Hematopoietic multipotent progenitor cell treated with erythropoietin and hydrocortisone succinate and interleukin-3 and kit ligand, for 15 days (in vitro differentiated cells): Measurements from ENCODE around the gene TMEM132E.

ENCODE experiments used
- DNase-seq: peaks from one replicate; pipeline ENCODE4 v3.0.0-alpha.2; 2015; ENCODE audit warnings: low spot score

The TMEM132E gene

DNA sequence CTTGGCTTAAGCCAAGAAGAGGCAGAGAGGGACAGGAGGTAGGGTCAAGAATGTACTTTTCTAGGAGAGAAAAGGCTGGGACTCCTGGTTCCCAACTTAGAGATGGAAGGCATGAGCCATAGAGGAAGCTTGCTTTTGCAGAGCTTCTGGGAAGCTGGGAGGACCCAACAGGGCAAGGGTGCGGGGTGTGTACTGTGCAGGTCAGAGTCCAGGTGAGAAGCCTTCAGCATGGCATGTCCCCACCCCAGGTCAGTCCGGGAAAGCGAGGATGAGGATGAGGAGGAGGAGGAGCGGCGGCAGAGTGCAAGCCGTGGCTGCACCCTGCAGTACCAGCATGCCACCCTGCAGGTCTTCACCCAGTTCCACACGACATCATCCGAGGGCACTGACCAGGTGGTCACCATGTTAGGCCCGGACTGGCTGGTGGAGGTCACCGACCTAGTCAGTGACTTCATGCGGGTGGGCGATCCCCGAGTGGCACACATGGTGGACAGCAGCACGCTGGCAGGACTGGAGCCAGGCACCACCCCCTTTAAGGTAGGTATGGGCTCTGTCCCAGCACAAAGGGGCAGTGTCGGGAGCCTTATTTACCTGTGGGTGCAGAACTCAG is 55.3 kb downstream of the TMEM132E start:
- DNase-seq = no peak

DNA sequence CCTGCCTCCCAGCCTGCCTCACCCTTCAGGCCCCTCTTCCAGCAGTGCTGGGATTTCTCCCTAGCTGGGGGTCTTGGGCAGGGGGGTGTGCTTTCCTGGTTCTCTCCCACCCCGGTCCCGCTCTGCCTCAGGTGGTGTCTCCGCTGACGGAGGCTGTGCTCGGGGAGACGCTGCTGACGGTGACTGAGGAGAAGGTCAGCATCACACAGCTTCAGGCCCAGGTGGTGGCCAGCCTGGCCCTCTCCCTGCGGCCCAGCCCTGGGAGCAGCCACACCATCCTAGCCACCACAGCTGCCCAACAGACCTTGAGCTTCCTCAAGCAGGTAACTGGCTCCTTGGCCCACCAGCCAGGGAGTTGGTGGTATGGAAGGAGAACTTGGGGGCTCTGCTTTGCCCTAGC is 56.5 kb downstream of the TMEM132E start:
- no peak for DNase-seq

DNA sequence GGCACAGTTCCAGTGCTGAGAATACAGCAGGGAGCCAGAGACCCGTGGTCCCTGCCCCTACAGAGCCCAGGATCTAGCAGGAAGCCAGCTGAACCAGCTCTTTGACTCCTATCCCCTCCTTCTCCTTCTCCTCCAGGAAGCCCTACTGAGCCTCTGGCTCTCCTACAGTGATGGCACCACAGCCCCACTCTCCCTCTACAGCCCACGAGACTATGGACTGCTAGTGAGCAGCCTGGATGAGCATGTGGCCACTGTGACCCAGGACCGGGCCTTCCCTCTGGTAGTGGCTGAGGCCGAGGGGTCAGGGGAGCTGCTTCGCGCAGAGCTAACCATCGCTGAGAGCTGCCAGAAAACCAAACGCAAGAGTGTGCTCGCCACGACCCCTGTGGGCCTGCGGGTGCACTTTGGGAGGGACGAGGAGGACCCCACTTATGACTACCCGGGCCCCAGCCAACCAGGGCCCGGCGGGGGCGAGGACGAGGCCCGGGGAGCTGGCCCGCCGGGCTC is 57.7 kb downstream of the TMEM132E start:
- DNase-seq = no peak

DNA sequence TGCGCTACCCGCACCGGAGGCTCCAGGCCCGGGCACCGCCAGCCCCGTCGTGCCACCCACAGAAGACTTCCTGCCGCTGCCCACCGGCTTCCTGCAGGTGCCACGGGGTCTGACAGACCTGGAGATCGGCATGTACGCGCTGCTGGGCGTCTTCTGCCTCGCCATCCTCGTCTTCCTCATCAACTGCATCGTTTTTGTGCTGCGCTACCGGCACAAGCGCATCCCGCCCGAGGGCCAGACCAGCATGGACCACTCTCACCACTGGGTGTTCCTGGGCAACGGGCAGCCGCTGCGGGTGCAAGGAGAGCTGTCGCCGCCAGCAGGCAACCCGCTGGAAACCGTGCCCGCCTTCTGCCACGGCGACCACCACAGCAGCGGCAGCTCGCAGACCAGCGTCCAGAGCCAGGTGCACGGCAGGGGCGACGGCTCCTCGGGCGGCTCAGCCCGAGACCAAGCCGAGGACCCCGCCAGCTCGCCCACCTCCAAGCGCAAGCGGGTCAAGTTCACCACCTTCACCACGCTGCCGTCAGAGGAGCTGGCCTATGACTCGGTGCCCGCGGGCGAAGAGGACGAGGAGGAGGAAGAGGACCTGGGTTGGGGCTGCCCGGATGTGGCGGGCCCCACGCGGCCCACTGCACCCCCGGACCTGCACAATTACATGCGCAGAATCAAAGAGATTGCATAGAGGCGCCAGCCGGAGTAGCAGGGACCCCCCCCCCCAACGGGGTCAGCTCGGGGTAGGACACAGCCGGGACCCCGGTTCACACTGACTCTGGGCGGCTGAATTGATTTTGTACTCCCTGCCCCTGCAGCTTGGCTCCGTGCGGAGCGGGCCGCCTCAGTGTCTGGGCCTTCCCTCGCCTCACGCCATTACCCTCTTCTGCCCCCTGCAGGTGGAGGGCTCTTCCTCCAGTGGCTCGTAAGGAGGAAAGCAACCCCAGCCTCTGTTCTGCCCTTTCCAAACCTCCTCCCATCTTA is 58.5 kb downstream of the TMEM132E start:
- DNase-seq = peak; percentile 37

DNA sequence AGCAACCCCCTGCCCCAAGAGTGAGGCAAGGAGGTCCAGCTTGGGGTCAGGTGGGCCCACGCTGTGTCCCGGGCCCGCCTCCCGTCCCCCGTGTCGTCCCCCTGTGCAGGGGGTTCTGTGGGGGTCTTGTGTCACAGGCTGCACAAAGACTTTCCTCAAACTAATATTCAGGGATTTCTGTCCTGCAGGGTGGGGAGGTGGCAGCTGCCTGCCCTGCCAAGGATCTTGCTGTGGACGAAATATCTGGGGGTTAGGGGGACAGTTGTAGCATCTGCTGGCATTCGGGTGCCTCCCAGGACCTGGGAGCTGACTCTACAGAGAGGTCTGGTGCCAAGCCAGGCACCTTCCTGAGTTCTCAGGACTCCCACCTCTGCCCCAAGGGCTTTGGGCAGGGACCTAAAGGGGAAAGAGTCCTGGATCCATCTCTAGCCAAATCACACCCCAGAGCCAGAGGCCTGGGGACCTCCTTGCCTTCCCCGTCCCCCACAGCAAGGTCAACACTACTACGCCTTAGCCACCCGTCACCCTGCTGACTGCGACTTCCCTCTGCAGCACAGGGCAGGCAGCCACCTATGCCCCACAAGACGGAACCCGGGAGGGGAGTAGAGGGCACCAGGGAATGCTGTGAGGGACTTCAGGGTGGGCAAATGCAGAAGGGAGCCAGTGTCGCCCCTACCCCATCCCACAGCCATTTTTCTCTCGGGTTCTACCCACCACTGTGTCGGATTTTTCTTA is 59.3 kb downstream of the TMEM132E start:
- DNase-seq = no peak

DNA sequence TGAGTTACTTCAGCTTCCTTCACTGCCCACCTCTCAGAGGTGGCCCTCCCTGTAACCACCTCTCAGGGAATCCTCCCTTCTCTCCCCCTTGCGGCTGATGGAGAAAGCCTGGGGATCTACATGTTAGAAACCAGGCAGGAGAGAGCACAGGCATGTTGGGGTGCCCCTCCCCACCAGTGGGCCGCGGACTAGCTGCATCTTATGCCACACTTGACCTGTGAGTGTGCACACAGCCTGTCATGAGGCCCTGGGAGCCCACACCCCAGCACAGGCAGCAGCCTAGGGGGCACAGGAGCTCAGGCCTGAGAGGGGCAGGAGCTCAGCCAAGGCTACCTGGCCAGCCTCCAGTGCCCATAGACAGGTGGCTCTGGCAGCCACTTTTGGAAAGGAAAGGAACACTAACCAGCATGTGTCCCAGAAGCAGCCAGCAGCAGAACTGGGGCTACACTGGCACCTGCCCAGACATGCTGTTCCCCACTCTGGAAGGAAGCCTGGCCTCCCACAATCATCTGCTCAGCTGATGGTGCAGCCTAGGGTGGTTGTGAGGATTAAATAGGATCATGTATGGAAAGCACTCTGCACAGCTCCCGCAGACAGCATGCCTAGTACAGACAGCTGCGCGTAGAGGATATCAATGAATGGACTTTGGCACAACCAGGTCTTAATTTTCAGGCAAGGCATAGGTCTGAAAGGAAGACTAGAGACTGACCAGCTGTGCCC is 60.5 kb downstream of the TMEM132E start:
- DNase-seq = no peak

DNA sequence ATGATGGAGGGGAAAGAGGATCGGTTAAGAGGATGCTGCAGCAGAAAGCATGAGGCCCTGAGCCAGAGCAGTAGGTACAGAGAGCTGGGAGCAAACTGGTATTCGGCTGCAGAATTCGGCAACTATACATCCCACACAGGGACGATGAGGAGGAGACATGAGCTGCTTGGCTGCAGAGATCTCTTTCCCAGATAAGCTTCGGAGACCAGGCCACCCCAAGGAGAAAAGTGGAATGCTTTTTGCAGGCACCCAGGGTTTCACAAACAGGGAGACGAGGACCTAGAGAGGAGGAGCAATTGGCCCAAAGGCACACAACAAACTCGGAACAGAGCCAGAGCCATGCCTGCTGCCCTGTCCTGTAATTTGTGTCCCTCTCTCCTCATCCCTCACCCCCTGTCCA is 62.0 kb downstream of the TMEM132E start:
- no peak for DNase-seq

DNA sequence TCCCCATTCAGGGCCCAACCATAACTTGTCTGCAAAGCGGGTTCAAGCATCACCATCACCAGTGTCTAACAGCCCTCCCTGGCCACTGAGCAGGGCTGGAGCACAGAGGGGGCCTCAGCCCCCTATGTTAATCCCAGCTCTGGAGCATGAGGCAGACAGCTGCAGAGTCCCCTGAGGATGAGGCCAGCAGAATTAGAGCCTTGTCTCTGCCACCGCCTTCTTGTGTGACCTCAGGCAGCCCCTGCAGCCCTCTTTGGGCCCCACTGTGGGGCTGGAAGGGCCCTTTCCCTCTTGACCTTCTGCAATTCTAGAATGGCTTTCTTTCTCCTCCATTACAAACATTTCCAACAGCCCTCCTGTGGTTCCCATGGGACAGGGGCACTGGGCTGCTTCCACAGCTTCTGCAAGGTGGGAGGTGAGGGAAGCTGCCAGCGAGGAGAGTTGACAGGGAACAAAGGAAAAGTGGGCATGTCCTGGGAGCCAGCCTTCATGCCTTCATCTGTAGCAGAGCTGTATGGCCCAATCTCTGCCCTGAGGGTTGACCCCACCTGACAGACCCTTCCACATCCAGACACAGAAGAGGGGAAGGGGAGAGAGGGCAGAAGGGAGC is 65.7 kb downstream of the TMEM132E start:
- DNase-seq = no peak

DNA sequence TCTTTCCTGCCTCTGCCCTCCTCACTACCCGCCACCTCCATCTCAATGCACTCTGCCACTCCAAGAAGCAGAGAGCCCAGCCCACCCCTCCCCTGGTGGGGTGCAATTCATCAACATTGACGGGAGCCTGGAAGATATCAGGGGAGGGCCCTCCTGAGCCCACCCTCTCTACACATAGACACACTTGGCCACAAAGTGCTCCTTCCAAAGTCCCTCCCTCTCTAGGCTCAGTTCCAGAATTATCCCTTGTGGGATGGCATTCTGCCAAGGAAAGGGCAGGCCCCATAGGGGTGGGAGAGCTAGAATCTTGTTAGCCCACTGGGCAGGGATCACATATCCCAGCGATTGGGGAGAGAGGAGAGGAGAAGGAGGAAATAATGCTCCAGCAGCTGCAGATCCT is 66.2 kb downstream of the TMEM132E start:
- DNase-seq = peak; percentile 31

DNA sequence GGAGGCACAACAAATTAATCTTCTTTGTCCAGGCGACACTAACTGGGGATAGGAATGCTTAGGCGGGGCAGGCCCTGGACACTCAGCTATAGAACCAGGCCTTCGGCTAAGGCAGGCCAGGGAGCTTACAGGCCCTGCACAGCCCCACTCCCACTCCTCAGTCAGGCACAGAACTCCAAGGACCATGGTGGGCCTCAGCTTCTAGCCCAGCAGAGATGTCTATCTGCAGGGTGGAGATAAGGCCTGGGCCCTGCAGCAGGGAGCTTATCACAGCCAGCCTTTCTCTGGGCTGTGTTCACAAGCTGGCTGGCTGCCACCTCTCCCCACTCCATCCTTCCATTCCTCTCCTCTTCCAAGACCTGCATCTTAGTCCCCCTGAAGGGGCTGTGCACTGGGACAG is 68.1 kb downstream of the TMEM132E start:
- DNase-seq = peak; percentile 14

DNA sequence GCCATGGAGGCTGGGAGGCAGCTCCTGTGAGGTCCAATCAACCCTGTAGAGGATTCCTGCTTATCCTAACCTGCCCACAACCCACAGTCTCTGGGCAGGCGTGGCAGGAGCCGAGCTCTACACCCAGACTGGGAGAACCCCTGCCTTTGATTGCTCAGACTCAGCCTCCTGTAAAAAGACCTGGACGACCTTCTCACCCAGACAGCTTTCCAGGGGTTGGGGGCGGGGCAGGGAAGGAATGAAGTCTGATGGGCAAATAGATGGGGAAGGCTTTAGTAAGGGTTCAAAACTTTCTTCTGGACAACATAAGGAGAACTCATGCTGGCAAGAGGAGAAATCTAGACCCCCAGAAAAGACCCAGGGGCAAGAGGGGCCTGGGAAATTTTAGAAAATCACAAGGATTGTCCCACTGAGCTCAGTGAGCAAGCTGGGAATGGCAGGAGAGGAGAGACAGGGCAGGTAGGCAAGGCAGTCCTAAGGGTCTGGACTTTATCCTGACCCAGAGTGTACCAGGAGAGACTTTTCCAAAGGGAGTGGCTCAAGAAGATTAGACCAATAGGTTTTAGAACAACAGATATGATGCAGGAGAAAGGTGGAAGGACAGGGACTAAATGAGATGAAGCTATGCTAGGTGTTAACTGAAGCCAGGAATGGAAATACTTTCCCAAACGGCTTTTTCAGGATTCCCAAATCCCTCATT is 70.8 kb downstream of the TMEM132E start:
- DNase-seq = no peak

DNA sequence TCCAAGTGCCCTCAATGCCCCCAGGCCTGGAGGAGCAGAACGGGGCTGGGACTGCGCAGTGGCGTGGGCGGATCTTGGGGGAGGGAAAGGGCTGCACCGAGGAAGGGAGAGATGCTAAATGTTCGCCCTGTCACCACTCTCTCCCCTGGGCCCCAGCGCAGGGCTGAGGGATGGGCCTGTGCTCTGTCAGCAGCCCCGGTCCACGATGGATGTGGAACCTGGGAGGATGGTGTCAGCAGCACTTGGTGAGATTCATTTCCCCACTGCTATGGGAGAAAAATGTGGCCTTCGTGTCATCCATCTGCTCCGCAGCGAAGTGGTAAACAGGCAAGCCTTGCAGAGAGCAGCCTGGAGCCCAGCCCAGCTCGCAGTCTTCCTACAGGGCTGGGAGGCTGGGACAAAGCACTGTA is 72.0 kb downstream of the TMEM132E start:
- DNase-seq = no peak

DNA sequence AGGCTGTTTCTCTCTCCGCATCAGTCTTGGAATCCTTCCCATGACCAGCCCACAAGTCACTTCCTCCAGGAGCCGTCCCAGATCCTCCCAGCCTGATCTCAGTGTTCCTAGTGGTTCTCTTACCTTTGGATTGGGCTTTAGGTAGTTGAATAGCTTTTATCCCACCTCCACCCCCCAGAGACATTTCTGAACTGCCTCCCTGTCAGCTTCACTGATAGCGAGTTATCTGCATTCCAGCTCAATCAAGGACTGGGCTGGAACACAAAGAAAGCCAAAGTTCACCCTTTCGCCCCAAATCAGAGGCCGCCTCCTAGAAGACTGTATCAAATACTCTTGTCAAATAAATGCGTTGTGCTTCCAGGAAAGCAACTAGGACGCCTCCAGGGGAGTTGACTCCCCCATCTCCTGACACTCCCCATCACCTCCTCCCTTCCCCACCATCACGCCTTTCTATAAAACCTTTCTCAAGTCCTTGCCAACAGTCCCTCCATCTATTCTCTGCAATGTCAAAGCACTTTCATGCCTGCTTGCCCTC is 72.7 kb downstream of the TMEM132E start:
- DNase-seq = no peak

DNA sequence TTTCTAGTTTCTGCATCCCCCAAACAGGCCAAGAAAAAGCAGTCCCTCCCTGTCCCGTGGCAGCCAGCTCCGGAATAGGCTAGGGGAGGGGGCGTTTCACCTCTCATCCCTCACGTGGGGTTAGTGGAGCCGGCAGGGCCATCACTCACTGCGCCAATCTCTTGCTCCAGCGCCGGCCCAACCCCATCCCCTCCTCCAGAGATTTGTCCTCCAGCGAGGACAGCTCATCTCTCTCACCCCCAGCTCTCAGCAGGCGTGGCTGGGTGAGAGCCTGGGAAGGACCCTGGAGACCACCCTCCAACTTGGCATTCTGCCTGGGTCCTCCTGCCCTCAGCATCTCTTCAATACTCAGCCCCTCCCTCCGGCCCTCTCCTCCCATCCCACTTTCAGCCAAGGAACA is 74.1 kb downstream of the TMEM132E start:
- DNase-seq = no peak

DNA sequence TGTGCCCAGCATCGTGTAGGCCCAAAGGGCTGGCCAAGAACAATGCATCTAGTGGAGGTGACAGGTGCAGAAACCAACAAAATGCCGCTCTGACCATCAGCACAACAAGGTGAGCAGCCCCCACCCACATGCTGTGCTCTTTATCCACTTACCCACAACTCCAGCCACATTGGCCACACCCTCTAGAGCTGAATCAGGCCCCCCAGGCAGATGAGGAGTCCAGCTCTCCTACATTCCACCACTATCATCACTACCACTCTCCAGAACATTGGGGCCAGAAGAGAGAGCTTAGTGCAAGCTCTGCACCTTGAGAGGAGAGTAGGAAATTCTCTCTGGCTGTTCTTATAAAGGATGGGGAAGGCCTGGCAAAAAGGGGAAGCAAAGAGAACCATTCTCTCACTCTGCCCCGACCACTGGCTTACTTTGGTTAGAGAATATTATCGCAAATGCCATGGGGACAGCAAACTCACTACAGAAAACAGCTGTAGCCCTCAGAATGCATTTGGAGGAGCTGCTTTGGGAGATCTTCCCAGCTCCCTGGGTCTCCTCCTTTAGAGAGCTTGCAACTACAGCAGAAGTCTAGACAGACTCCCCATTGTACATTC is 75.0 kb downstream of the TMEM132E start:
- no peak for DNase-seq

DNA sequence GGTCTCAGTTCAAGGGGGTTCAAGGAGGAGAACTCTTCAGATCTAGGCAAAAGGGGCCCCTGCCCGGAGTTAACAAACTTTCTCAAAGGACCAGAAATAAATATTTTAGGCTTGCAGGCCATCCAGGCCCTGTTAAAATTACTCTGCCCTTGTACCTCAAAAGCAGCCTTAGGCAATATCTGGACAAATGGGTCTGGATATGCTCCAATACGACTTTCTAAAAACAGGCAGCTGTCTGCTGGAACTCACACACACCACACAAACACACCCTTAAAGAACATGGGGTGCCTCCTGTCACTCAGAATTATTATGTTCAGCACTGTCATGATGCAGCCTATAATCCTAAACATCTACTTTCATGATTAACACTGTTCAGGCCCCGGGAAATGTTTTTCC is 75.5 kb downstream of the TMEM132E start:
- no peak for DNase-seq

DNA sequence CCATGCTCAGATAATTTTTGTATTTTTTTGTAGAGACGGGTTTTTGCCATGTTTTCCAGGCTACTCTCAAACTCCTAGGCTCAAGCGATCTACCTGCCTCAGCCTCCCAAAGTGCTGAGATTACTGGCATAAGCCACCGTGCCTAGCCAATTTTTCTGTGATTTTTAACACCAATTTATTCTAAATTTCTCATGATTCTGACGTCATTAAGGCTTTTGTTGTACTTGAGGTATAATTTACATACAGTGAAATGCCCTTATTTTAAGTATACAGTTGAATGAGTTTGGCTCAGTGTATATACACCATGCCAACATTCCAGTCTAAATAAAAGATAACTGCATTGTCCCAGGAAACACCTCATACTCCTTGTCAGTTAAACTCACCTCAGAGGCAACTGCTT is 77.4 kb downstream of the TMEM132E start:
- DNase-seq = no peak

DNA sequence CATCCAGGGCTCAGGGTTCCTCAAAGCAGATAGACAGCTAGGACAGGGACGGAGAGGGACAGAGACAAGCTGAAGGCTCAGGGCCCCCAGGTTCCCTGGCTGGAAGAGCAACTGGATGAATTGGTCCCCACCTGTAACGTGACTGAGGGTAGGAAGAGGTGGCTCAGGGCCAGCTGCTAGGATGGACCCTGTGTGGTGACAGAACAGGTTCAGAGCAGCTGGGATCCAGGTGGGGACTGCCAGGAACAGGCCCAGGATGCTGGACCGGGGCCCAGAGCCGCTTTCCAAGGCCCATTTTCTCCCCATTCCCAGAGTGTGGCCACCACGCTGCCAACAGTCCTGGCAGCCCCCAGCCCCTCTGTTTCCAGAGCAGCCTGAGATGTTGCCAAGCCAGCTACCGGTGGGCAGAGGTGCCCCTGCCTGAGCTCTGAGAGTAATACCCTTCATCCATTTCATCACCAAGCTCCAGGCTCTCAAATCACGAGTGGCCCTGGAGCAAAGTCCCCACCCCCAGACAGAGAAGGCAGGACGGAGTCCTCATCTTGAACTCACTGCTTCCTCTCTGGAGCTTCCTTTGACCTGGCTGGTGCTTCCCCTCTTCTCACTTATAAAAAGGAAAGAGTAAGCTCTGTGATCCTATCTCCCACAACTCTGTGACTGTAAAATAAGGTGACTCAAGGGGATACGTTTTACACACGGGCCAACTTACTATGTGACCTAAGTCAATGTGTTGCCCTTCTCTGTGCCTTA is 79.6 kb downstream of the TMEM132E start:
- DNase-seq = no peak

DNA sequence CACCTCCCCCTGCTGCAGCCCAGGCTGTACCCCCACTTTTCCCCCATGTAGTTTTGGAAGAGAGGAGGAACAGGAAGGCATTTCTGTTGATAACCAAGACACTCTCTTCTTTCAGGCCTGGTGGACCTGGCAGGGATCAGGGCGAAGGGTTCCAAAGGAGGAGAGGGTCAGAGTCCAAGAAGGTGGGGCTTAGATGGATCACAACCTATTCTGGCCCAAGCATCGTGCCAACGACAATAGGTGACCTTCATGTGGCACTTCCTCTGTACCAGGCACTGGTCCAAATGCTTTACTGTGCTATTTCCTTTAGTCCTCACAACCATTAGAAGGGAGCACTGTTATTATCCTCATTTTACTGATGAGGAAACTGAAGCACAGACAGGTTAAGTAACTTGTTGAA is 84.3 kb downstream of the TMEM132E start:
- DNase-seq = no peak
